Measurements from ENCODE around the gene ATP10D.

ATP10D gene

DNA sequence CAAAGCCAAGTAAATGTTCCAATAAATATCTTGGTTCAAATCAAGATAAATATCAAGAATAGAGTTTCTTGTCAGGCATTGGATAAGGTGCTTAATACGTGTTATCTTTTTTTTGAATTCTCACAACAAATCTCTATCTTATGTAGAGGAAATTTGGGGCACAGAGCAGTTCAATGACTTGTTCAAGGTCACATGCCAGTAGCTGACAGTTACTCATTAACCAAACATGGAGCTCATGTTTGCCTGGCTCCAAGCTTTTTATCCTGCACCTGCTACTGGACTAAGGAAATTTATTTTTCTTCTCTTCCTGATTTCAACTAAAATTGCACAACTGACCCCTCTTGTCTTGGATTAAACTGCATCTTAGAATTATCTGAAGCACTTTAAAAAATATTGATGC lies 76.3 kb downstream of the ATP10D start:
- ATAC-seq = no peak
- TF ChIP-seq, protein P1, sequence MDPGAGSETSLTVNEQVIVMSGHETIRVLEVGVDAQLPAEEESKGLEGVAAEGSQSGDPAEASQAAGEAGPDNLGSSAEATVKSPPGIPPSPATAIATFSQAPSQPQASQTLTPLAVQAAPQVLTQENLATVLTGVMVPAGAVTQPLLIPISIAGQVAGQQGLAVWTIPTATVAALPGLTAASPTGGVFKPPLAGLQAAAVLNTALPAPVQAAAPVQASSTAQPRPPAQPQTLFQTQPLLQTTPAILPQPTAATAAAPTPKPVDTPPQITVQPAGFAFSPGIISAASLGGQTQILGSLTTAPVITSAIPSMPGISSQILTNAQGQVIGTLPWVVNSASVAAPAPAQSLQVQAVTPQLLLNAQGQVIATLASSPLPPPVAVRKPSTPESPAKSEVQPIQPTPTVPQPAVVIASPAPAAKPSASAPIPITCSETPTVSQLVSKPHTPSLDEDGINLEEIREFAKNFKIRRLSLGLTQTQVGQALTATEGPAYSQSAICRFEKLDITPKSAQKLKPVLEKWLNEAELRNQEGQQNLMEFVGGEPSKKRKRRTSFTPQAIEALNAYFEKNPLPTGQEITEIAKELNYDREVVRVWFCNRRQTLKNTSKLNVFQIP (CRISPR knock-in tag; IDR thresholded peaks at IDR 0.05; ENCODE audit: borderline replicate concordance, low read depth) = no peak
- TF ChIP-seq GLIS3 (CRISPR knock-in tag; IDR thresholded peaks at IDR 0.05) (no peak), OSR1 (CRISPR knock-in tag; IDR thresholded peaks at IDR 0.05) (no peak)

DNA sequence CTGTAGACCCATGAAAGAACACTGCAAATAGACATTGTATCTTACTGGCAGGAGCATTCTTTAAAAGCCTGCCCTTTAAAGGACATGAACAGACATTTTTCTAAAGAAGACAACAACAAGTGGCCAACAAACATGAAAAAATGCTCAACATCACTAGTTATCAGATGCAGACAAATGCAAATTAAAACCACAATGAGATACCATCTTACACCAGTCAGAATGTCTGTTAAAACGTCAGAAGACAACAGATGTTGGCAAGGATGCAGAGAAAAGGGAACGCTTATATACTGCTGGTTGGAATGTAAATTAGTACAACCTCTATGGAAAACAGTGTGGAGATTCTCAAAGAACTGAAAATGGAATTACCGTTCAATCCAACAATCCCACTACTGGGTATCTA lies 77.2 kb downstream of the ATP10D start:
- 0 out of 2 replicates have a peak, but pooled peaks have one; percentile 42 for TF ChIP-seq SNAI2 (CRISPR knock-in tag; IDR thresholded peaks at IDR 0.05)
- TF ChIP-seq TCF4 (CRISPR knock-in tag; IDR thresholded peaks at IDR 0.05; ENCODE audit: borderline replicate concordance) = peak; percentile 71
- TF ChIP-seq CSDC2 (CRISPR knock-in tag; IDR thresholded peaks at IDR 0.05) = no peak
- TF ChIP-seq, protein P2, sequence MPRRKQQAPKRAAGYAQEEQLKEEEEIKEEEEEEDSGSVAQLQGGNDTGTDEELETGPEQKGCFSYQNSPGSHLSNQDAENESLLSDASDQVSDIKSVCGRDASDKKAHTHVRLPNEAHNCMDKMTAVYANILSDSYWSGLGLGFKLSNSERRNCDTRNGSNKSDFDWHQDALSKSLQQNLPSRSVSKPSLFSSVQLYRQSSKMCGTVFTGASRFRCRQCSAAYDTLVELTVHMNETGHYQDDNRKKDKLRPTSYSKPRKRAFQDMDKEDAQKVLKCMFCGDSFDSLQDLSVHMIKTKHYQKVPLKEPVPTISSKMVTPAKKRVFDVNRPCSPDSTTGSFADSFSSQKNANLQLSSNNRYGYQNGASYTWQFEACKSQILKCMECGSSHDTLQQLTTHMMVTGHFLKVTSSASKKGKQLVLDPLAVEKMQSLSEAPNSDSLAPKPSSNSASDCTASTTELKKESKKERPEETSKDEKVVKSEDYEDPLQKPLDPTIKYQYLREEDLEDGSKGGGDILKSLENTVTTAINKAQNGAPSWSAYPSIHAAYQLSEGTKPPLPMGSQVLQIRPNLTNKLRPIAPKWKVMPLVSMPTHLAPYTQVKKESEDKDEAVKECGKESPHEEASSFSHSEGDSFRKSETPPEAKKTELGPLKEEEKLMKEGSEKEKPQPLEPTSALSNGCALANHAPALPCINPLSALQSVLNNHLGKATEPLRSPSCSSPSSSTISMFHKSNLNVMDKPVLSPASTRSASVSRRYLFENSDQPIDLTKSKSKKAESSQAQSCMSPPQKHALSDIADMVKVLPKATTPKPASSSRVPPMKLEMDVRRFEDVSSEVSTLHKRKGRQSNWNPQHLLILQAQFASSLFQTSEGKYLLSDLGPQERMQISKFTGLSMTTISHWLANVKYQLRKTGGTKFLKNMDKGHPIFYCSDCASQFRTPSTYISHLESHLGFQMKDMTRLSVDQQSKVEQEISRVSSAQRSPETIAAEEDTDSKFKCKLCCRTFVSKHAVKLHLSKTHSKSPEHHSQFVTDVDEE (CRISPR knock-in tag; IDR thresholded peaks at IDR 0.05) = 0 out of 2 replicates have a peak, but pooled peaks have one; percentile 38
- peak; percentile 78 for ATAC-seq

DNA sequence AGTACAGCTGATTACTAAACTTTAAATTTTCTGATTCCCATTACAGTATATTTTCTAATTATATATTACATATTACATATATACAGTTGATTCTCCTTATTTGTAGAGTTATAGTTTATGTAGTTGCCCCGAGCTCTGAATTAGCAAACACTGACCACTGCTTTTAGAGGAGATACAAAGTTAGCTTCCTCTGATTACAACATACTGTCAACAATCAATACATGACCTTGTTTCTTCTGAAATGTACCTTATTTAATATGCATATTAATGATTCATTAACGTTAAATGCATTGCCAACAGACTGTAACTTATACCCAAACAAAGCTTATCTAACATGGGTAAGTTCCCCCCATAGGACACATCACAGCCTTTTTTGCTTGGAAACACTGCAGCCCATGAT lies 81.5 kb downstream of the ATP10D start:
- no peak for ATAC-seq
- TF ChIP-seq, protein P1 (CRISPR knock-in tag; IDR thresholded peaks at IDR 0.05; ENCODE audit: borderline replicate concordance, low read depth) = no peak
- TF ChIP-seq ZNF70 (CRISPR knock-in tag; IDR thresholded peaks at IDR 0.05) (no peak), ZC3H10 (CRISPR knock-in tag; IDR thresholded peaks at IDR 0.05) (no peak), PPARA (CRISPR knock-in tag; IDR thresholded peaks at IDR 0.05; ENCODE audit: borderline replicate concordance) (no peak), SNAI2 (CRISPR knock-in tag; IDR thresholded peaks at IDR 0.05) (no peak)
- TF ChIP-seq, protein P2 (CRISPR knock-in tag; IDR thresholded peaks at IDR 0.05) = no peak

DNA sequence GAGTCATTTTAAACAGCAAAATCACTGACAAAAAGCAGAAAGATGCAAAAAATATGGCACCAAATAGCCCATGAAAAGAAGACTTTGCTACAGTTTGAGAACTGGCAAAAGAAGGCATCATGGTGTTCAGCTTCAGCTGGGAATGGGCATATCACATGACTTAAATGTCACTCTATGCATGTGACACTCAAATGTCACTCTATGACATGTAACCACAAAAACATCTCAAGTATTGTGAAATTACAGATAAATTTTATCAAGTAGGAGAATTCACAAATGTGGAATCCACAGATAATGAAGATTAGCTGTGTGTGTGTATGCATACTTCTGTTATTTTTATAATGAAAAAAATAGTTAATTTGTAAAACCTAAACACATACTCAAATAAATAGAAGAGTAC lies 81.9 kb downstream of the ATP10D start:
- ATAC-seq = no peak
- TF ChIP-seq, protein P3, sequence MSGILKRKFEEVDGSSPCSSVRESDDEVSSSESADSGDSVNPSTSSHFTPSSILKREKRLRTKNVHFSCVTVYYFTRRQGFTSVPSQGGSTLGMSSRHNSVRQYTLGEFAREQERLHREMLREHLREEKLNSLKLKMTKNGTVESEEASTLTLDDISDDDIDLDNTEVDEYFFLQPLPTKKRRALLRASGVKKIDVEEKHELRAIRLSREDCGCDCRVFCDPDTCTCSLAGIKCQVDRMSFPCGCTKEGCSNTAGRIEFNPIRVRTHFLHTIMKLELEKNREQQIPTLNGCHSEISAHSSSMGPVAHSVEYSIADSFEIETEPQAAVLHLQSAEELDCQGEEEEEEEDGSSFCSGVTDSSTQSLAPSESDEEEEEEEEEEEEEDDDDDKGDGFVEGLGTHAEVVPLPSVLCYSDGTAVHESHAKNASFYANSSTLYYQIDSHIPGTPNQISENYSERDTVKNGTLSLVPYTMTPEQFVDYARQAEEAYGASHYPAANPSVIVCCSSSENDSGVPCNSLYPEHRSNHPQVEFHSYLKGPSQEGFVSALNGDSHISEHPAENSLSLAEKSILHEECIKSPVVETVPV (CRISPR knock-in tag; IDR thresholded peaks at IDR 0.05) = no peak
- TF ChIP-seq TOX (CRISPR knock-in tag; IDR thresholded peaks at IDR 0.05; ENCODE audit: borderline replicate concordance) (no peak), PPARA (CRISPR knock-in tag; IDR thresholded peaks at IDR 0.05; ENCODE audit: borderline replicate concordance) (no peak), ZFP30 (CRISPR knock-in tag; IDR thresholded peaks at IDR 0.05) (no peak), ESRRG (CRISPR knock-in tag; IDR thresholded peaks at IDR 0.05) (no peak), ZNF565 (CRISPR knock-in tag; conservative IDR thresholded peaks at IDR 0.05; ENCODE audit: low read depth) (no peak), ZNF8 (CRISPR knock-in tag; IDR thresholded peaks at IDR 0.05) (no peak), RARB (CRISPR knock-in tag; IDR thresholded peaks at IDR 0.05) (no peak), ZC3H10 (CRISPR knock-in tag; IDR thresholded peaks at IDR 0.05) (no peak), GLIS3 (CRISPR knock-in tag; IDR thresholded peaks at IDR 0.05) (no peak)
- TF ChIP-seq, protein P2 (CRISPR knock-in tag; IDR thresholded peaks at IDR 0.05) = no peak
- TF ChIP-seq, protein P4, sequence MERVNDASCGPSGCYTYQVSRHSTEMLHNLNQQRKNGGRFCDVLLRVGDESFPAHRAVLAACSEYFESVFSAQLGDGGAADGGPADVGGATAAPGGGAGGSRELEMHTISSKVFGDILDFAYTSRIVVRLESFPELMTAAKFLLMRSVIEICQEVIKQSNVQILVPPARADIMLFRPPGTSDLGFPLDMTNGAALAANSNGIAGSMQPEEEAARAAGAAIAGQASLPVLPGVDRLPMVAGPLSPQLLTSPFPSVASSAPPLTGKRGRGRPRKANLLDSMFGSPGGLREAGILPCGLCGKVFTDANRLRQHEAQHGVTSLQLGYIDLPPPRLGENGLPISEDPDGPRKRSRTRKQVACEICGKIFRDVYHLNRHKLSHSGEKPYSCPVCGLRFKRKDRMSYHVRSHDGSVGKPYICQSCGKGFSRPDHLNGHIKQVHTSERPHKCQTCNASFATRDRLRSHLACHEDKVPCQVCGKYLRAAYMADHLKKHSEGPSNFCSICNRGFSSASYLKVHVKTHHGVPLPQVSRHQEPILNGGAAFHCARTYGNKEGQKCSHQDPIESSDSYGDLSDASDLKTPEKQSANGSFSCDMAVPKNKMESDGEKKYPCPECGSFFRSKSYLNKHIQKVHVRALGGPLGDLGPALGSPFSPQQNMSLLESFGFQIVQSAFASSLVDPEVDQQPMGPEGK (CRISPR knock-in tag; IDR thresholded peaks at IDR 0.05; ENCODE audit: borderline replicate concordance) = no peak
- TF ChIP-seq, protein P5, sequence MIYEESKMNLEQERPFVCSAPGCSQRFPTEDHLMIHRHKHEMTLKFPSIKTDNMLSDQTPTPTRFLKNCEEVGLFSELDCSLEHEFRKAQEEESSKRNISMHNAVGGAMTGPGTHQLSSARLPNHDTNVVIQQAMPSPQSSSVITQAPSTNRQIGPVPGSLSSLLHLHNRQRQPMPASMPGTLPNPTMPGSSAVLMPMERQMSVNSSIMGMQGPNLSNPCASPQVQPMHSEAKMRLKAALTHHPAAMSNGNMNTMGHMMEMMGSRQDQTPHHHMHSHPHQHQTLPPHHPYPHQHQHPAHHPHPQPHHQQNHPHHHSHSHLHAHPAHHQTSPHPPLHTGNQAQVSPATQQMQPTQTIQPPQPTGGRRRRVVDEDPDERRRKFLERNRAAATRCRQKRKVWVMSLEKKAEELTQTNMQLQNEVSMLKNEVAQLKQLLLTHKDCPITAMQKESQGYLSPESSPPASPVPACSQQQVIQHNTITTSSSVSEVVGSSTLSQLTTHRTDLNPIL (CRISPR knock-in tag; IDR thresholded peaks at IDR 0.05; ENCODE audit: low read depth) = no peak

Data from SK-N-SH treated with all-trans-retinoic acid at 6 μM for 48 hours (cell line).